ENCODE measurements around the gene ZNF253. TPM values are rescaled to one million over a fixed set of nuclear protein-coding genes. Genes with fewer than 3 reads are reported as not detected.
"Not testable (repeated sequence)": the region's sequence is repeated elsewhere in the genome, so short reads cannot be mapped to it uniquely, and the experiment has no call there.

ZNF253 gene
- total RNA-seq, 1 donor = 4.0 TPM

- H3K27ac ChIP-seq (ENCODE audit: low read depth, low read length) = no peak overlapping the region
- H3K79me2 ChIP-seq (ENCODE audit: insufficient read depth, low read length) = peaks cover 33% of the 10 kb centered on the region
- H3K4me2 ChIP-seq (ENCODE audit: insufficient read depth, low read length) = no peak overlapping the region
- H4K20me1 ChIP-seq (ENCODE audit: insufficient read depth, low read length) = no peaks in the 10 kb centered on the region
- no peaks in the 10 kb centered on the region for H3K27me3 ChIP-seq (ENCODE audit: insufficient read depth, low read length)
- no peak overlapping the region for H2AFZ ChIP-seq (ENCODE audit: low read length)
- H3K4me3 ChIP-seq (ENCODE audit: insufficient read depth, low read length) = no peak overlapping the region
- peaks cover 3% of the 10 kb centered on the region for H3K36me3 ChIP-seq (ENCODE audit: insufficient read depth, low read length)
- TF ChIP-seq, protein P1, sequence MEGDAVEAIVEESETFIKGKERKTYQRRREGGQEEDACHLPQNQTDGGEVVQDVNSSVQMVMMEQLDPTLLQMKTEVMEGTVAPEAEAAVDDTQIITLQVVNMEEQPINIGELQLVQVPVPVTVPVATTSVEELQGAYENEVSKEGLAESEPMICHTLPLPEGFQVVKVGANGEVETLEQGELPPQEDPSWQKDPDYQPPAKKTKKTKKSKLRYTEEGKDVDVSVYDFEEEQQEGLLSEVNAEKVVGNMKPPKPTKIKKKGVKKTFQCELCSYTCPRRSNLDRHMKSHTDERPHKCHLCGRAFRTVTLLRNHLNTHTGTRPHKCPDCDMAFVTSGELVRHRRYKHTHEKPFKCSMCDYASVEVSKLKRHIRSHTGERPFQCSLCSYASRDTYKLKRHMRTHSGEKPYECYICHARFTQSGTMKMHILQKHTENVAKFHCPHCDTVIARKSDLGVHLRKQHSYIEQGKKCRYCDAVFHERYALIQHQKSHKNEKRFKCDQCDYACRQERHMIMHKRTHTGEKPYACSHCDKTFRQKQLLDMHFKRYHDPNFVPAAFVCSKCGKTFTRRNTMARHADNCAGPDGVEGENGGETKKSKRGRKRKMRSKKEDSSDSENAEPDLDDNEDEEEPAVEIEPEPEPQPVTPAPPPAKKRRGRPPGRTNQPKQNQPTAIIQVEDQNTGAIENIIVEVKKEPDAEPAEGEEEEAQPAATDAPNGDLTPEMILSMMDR (IDR thresholded peaks at IDR 0.05; ENCODE audit: extremely low read depth, low read depth, low read length) = no peak
- no peaks in the 10 kb centered on the region for H3K9me3 ChIP-seq (ENCODE audit: low read depth, low read length)
- DNase-seq (ENCODE audit: insufficient read length, low spot score, missing footprints) = peak; percentile 60
- no peaks in the 10 kb centered on the region for H3K4me1 ChIP-seq (ENCODE audit: insufficient read depth, low read length)
These were observed 45.5 kb downstream of the ZNF253 start for GRCh38 chr19:19911150-19911549.

DNA sequence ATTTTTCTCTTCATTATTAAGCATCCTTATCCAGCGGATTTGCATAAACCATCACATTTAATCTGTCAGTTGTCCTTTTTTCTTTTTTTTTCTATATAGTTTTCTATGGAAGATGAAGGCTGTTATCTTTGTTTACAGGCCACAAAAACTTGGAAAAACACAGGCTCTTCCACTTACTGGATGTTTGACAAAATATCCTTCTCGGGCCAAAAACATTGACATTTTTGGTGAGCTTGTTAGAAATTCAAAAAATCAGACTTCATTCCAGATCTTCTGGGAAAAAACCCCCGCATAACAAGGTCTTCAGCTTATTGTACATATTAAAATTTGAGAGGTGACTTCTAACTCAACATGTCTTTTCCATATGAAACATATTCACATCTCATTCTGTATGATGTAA lies 48.9 kb downstream of the ZNF253 start:
- Histone ChIP-seq H3K4me3 (ENCODE audit: insufficient read depth, low read length) (no peak overlapping the region), H3K9me3 (ENCODE audit: low read depth, low read length) (no peaks in the 10 kb centered on the region), H3K27ac (ENCODE audit: low read depth, low read length) (no peak overlapping the region), H3K36me3 (ENCODE audit: insufficient read depth, low read length) (peaks cover 3% of the 10 kb centered on the region), H4K20me1 (ENCODE audit: insufficient read depth, low read length) (no peaks in the 10 kb centered on the region), H3K4me1 (ENCODE audit: insufficient read depth, low read length) (no peaks in the 10 kb centered on the region), H3K4me2 (ENCODE audit: insufficient read depth, low read length) (no peak overlapping the region), H2AFZ (ENCODE audit: low read length) (no peak overlapping the region), H3K27me3 (ENCODE audit: insufficient read depth, low read length) (no peaks in the 10 kb centered on the region), H3K79me2 (ENCODE audit: insufficient read depth, low read length) (peaks cover 10% of the 10 kb centered on the region)
- TF ChIP-seq, protein P1 (IDR thresholded peaks at IDR 0.05; ENCODE audit: extremely low read depth, low read depth, low read length) = no peak
- DNase-seq (ENCODE audit: insufficient read length, low spot score, missing footprints) = no peak

- not testable (repeated sequence) for H3K27ac ChIP-seq (ENCODE audit: low read depth, low read length); H3K4me3 ChIP-seq (ENCODE audit: insufficient read depth, low read length); H3K27me3 ChIP-seq (ENCODE audit: insufficient read depth, low read length); H3K79me2 ChIP-seq (ENCODE audit: insufficient read depth, low read length); H3K4me2 ChIP-seq (ENCODE audit: insufficient read depth, low read length); H2AFZ ChIP-seq (ENCODE audit: low read length); DNase-seq (ENCODE audit: insufficient read length, low spot score, missing footprints); H4K20me1 ChIP-seq (ENCODE audit: insufficient read depth, low read length); H3K4me1 ChIP-seq (ENCODE audit: insufficient read depth, low read length)
- Histone ChIP-seq H3K36me3 (ENCODE audit: insufficient read depth, low read length) (peaks cover 20% of the 10 kb centered on the region), H3K9me3 (ENCODE audit: low read depth, low read length) (peaks cover 37% of the 10 kb centered on the region)
These were observed 64.7 kb downstream of the ZNF253 start for GRCh38 chr19:19930417-19930816.

DNA sequence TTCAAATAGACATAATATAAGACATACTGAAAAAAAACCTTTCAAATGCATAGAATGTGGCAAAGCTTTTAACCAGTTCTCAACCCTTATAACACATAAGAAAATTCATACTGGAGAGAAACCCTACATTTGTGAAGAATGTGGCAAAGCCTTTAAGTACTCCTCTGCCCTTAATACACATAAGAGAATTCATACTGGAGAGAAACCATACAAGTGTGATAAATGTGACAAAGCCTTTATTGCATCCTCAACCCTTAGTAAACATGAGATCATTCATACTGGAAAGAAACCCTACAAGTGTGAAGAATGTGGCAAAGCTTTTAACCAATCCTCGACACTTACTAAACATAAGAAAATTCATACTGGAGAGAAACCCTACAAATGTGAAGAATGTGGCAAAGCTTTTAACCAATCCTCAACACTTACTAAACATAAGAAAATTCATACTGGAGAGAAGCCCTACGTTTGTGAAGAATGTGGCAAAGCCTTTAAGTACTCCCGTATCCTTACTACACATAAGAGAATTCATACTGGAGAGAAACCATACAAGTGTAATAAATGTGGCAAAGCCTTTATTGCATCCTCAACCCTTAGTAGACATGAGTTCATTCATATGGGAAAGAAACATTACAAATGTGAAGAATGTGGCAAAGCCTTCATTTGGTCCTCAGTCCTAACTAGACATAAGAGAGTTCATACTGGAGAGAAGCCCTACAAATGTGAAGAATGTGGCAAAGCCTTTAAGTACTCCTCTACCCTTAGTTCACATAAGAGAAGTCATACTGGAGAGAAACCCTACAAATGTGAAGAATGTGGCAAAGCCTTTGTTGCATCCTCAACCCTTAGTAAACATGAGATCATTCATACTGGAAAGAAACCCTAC lies 68.0 kb downstream of the ZNF253 start:
- DNase-seq (ENCODE audit: insufficient read length, low spot score, missing footprints); H3K4me2 ChIP-seq (ENCODE audit: insufficient read depth, low read length); H3K4me1 ChIP-seq (ENCODE audit: insufficient read depth, low read length); H4K20me1 ChIP-seq (ENCODE audit: insufficient read depth, low read length); H3K27ac ChIP-seq (ENCODE audit: low read depth, low read length); H3K79me2 ChIP-seq (ENCODE audit: insufficient read depth, low read length); H3K27me3 ChIP-seq (ENCODE audit: insufficient read depth, low read length); H3K4me3 ChIP-seq (ENCODE audit: insufficient read depth, low read length); H2AFZ ChIP-seq (ENCODE audit: low read length); H3K36me3 ChIP-seq (ENCODE audit: insufficient read depth, low read length): not testable (repeated sequence)
- peaks cover 33% of the 10 kb centered on the region for H3K9me3 ChIP-seq (ENCODE audit: low read depth, low read length)

DNA sequence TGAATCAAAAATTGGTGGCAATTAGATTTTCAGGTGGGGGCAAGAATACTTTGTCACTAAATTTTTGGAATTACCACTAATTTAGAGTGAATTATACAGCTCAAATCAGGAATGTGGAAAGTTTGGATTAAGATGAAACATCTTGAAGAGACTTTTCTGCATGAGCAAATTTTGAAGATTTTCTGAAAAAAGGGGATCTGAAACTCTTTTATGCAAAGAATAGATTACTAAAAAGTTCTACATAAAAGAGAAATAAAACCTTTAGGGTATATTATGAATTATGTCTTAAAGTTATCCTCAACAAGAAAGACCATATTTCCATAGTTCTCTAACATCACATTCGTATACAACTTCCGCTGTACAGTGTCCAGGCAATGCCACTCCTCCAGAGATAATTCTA lies 71.7 kb downstream of the ZNF253 start:
- no peak overlapping the region for H3K4me3 ChIP-seq (ENCODE audit: insufficient read depth, low read length)
- no peak overlapping the region for H2AFZ ChIP-seq (ENCODE audit: low read length)
- H3K4me2 ChIP-seq (ENCODE audit: insufficient read depth, low read length) = no peak overlapping the region
- no peak overlapping the region for H3K27ac ChIP-seq (ENCODE audit: low read depth, low read length)
- no peaks in the 10 kb centered on the region for H3K27me3 ChIP-seq (ENCODE audit: insufficient read depth, low read length)
- no peaks in the 10 kb centered on the region for H3K4me1 ChIP-seq (ENCODE audit: insufficient read depth, low read length)
- peaks cover 7% of the 10 kb centered on the region for H3K36me3 ChIP-seq (ENCODE audit: insufficient read depth, low read length)
- H4K20me1 ChIP-seq (ENCODE audit: insufficient read depth, low read length) = no peaks in the 10 kb centered on the region
- TF ChIP-seq, protein P1 (IDR thresholded peaks at IDR 0.05; ENCODE audit: extremely low read depth, low read depth, low read length) = no peak
- H3K9me3 ChIP-seq (ENCODE audit: low read depth, low read length) = peaks cover 24% of the 10 kb centered on the region
- no peaks in the 10 kb centered on the region for H3K79me2 ChIP-seq (ENCODE audit: insufficient read depth, low read length)
- no peak for DNase-seq (ENCODE audit: insufficient read length, low spot score, missing footprints)
